HG03196 (cell line): ENCODE results near the gene TCTN2.

ENCODE experiments used
- ATAC-seq: cut with Tn5 transposase; IDR thresholded peaks from one replicate; pipeline ENCODE4 v1.9.1; 2021; ENCODE audit not compliant: unreplicated experiment

TCTN2 gene

DNA sequence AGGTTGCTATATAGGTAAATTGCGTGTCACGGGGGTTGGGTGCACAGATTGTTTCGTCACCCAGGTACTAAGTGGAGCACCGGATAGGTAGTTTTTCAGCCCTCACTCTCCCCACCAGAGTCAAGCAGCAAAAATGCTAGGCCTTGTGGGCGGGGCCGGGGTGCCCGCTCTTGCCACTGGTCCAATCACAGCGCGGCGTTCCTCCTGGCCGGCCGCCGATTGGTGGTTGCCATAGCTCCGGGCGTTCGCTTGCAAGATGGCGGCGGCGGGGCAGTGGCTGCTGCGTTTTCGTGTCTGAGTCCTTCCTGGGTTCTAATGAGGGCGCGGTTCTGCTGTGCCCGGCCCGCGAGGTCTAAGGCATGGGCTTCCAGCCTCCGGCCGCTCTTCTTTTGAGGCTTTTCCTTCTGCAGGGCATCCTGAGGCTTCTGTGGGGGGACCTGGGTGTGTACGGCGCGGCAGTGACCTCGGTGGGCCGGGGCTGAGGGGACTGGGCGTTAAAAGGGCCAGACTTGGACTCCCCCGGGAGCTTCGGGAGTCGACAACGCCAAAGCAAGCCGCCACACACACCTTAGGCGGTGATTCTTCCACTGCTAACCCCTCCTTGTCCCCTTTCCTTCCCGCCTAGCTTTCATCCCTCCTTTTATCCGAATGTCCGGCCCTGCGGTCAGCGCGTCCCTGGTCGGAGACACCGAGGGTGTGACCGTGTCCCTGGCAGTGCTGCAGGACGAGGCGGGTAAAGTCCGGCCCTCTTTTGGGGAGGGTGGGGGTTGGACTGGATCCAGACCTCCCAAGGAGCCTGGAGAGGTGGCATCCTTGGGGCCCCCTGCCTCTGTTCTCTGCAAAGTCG, at the start of gene TCTN2:
Gene TCTN2 (plus strand): TSS at position 232 of the 847 bp plus-strand sequence. CDS start 128 bp downstream, at position 360.
- ATAC-seq, result peak; percentile 98

DNA sequence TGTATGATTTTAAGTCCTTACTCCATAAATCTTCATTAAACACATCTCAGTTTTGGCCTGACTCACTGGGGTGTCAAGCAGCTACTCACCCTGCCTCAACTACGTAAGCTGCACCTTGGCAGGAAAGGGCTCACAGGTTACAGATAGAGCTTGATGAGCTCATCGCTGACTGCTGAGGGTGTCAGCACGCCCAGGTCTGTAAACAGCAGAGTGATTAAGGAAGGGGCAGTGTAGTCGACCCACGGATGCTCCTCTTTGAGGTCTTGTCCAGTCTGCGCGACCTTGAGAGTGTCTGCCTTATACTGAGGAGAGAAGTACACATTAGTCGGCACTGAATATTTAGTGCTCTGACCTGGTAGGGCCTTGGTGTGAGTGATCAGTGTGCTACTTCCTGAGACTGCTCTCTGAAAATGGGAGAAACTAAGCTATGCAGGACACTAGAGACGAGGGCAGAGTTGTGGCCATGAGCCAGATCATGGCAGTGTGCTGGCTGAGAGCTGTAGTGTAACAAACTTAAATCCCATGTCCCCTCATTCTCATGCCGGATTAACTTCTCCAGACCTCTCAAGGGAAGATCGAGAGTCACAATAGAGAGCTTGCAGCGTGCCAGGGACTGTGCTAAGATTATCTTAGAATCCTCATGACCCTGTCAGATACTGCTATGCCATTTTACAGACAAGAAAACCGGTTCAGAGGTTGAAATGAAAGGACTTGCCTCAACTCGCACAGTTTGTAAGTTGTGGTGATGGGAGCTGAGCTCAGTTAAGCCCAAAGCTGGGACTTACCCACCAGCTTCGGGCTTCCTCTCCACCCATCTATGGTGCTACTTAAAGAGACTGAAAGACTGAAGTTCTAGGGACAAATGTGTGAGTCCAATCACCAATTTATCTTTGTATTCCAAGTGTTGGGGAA, 49.0 kb upstream of the TCTN2 start:
- no peak for ATAC-seq

DNA sequence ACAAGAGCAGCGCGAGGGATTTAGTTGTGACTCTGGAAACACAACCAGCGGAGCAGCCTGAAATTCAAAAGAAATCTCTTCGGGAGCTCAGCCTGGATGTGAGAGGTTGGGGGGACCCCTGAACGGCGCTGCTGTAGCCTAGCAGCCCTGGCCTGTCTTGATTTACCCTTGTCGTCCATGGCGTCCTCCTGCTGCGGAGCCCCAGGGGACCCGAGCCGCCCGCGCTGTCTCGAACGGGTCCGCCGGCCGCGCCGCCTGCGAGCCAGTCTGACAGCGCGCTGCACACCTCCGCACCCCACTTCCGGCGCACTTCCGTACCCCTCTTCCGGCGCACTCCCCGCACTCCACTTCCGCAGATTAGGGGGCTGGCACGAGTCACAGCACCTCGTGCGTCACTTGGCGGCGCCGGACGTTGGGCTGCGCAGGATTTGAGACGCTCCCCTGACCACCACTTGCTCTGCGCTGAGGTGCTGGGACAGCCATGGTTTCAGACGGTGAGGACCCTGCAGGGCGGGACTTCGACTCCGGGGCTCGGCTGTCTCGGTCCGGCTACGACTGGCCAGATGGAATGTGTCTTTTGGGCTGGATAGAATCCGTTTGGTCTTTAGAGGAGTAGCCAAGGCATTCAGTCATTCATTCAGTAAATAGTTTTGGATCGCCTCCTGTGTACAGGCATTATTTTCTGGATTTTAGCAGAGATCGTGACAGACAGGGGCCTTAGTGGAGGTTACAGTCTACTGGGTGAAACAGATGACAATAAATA, 37.4 kb upstream of the TCTN2 start, which contains the start of the genes EIF2B1 and GTF2H3:
Gene EIF2B1 (minus strand): TSS at position 308 of the 763 bp plus-strand sequence. CDS start 129 bp downstream, at position 179.
Gene GTF2H3 (plus strand): TSS at position 451 of the 763 bp plus-strand sequence. CDS start 31 bp downstream, at position 482.
- ATAC-seq, result peak; percentile 96

DNA sequence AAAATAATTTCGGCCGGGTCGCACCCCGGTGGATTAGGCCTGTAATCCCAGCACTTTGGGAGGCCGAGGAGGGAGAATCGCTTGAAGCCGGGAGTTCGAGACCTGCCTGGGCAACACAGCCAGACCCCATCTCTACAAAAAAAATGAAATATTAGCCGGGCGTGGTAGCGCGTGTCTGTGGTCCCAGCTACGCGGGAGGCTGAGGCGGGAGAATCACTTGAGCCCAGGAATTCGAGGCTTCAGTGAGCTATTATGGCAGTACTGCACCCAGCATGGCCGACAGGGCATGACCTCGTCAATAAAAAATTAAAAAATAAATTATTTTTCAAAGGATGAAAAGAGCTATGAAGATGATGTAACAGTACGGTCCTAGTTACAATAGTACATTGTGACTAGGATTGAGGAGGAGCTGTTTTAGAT, 36.8 kb upstream of the TCTN2 start:
- ATAC-seq, result no peak

DNA sequence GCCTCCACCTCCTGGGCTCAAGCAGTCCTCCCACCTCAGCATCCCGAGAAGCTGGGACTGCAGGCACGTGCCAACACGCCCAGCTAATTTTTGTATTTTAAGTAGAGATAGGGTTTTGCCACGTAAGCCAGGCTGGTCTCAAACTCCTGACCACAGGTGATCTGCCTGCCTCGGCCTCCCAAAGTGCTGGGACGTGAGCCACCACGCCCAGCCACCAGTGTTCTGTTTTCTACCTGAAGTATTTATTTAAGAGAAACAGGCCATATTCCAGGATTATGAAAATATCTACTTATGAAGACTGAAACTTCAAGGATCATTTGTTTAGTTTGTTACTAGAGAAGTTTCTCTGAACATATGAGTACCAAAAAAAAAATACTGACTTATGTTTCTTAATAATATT, 27.0 kb upstream of the TCTN2 start:
- ATAC-seq, result no peak

DNA sequence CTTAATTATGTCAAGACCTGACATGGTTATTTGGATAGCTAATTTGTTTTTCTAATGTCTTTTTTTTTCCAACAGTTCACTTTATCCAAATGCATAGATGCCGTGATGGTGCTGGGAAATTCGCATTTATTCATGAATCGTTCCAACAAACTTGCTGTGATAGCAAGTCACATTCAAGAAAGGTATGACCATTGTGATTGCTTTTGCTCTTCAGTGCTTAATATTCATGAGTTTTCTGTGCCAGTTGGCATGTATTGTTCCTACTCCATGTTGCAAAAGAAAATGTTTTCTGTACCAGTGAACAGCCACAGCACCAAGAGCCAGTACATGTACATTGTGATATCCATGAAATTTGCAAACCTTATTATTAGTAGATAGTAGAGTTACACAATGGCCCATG, 25.5 kb upstream of the TCTN2 start:
- ATAC-seq, result no peak

DNA sequence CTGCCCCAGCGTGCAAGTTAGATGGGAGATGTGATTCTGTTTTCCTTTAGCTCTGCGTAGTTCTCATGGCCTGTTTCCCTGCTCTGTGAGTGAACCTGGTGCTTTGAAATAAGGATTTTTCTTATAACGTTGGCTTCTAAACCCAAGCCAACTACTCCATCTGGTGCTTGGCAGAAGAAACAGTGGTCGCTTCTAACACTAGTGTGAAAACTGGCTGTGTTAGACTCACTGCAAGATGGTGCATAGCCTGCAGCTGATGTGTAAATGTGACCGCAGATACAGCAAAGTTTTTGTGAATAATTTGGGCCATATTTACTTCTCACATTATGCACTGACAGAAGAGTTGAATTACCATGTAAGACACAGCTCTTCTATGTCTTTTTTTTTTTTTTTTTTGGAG, 25.0 kb upstream of the TCTN2 start:
- no peak for ATAC-seq

DNA sequence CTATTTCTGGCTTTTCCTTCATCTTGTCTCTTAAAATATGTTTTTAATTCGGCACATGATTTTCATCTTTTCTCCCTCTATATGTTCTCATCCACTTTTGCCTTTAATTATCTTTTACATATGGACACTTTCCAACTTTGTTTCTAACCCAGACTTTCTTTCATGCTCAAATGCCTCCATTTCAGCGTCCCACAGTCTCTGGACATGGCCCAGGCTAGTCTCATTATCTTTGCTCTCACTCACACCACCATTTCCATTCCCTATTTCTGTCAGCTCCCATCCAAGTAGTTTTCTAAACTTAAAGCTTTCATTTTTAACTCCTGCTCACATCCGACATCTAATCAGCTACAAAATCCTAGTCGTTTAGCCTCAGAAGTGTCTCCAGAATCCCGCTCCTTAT, 22.5 kb upstream of the TCTN2 start:
- ATAC-seq, result no peak

DNA sequence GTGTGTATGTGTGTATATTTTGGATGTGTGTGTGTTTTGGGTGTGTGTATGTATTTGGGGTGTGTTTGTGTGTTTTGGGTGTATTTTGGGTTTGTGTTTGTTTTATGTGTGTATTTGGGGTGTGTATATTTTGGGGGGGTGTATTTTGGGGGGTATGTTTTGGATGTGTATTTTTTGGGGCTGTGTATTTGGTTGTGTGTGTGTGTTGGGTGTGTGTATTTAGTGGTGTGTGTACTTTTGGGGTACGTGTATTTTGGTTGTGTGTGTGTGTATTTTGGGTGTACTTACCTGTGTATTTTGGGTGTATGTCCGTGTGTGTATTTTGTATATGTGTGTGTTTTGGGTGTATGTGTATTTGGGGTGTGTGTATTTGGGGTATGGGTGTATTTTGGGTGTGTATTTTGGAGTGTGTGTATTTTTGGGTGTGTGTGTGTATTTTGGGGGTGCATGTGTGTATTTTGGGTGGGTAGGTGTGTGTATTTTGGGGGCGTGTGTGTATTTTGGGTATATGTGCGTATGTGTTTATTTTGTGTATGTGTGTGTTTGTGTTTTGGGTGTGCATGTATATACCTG, 16.7 kb upstream of the TCTN2 start:
- ATAC-seq, result no peak

DNA sequence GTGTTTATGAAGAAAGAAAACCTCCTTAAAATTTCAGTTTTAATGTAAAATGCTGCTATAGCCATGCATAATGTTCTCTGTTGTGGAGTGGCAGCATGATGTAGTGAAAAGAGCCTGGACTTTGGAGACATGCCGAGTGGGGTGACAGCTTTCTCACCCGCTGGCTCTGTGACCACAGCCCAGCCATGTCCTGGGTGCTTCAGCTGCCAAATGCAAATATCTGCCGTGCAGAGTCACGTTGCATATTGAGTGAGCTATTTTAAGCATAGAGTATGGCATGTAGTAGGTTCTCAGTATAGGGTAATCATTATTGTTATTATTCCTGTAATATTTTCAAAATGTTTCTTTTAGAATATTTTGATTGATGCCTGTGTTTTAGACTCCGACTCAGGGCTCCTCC, 15.5 kb upstream of the TCTN2 start:
- ATAC-seq, result peak; percentile 72

DNA sequence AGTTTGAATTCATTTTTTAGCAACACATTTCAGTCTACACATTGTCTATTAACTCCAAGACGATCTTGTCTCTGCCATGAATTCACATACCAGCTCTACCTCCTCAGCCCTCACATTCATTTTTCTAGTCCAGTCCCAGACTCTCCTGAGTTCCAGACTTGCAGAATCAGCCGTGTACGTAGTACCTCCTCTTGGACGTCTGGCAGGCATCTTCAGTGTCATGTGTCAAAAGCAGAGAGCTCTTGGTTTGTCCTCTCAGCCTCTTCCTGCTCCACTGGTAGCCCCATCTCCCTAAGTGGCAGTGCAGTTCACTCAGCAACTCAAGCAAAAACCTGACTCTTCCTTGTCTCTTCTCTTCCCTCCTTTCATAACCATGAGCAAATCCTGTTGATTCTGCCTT, 14.5 kb upstream of the TCTN2 start:
- ATAC-seq, result no peak

DNA sequence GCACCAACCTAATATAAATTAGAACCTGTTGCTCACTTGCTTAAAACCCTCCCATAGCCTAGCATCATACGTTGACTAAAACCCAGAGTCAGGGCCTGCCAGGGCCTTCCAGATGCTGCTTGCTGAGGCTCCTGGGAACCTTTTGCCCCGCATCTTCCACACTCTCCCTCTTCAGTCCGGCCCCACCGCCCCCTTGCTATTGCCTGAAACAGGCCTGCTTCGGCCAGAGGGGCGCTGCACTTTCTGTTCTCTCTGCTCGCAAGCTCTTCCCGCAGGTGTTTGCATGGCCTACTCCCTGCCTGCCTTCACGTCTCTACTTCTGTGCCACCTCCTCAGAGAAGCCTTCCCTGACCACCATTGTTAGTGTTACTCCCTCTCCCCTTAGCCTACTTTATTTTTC, 13.7 kb upstream of the TCTN2 start:
- ATAC-seq, result no peak

DNA sequence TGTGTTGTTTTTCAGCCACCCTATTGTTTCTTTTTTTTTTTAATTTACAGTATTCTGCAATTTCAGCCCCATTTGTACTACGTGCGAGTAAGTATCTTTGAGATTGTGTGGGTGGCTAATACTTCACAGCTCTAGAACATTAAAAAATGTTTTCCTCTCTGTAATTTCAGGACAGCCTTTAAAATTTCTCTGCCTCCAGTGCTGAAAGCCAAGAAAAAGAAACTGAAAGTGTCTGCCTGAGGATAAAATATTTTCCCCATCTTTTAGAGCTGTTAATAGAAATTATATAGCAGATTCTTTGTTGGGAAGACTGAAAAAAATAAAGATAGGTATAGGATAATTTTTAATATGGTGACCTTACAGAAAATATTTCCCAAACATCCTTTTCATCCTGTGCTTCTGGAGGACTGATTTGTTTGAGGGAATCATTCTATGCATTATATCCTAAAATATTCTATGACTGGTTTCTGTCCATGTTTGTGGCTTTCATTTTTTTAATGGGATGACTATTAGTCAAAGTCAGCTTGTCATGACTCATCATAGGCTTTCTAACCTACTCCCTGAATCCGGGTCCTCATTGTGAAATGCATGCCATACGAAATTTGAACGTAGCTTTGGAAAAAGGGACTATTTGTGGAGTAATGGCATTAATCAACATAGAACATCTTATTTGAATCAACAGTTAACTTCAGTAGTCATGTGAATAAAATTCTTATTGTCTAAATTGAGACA, 10.8 kb upstream of the TCTN2 start:
- no peak for ATAC-seq

DNA sequence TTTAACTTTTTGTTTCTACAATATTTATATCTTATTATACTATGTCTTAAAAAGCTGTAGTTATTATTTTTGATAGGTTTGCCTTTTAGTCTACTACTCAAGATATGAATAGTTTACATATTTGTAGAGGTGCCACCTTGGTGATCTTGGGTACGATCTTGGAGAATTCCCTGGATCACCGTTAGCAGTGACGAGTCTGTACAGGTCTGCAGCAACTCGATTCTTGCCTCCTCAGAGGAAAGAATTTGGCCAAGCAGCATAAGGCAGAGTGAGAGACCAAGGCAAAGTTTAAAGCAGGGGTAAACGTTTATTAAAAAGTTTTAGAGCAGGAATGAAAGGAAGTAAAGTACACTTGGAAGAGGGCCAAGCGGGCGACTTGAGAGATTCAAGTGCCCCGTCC, 3.1 kb upstream of the TCTN2 start:
- ATAC-seq, result no peak

DNA sequence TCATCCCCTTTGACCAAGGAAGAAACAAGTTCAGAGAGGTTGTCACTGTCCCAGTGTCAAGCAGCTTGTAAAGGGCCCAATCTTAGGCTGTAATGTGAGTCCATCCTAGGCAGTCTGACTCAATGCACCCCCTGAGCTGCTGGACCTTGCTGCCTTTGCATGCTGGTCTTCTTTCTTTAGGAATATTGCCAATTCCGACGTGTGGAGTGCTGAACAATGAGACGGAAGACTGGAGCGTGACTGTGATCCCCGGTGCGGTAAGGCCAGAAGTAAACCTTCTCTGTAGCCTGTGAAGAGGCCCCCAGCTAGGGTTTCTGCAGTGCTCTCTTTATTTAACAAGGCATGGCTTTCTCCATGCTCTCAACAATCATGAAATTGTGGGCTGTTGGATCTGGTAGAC, 963 bp downstream of the TCTN2 start:
- no peak for ATAC-seq

DNA sequence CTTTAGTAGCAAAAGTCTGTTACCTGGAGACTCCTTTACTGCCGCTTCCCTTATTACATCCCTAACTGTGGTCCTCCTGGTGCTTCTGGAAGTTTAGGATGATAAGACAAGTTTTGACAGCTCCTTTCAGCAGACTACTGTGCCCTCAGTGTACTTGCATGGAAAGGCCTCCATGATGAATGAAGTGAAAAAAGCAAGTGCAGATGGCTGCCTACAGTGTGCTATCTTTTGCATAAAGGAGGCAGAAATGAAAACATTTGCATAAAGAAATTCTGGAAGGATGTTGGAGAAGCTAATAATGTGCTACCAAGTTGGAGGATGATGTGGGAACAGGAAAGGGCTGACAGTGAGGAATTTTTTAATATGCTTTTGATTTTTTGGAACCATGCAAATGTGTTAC, 4.5 kb downstream of the TCTN2 start:
- ATAC-seq, result no peak

DNA sequence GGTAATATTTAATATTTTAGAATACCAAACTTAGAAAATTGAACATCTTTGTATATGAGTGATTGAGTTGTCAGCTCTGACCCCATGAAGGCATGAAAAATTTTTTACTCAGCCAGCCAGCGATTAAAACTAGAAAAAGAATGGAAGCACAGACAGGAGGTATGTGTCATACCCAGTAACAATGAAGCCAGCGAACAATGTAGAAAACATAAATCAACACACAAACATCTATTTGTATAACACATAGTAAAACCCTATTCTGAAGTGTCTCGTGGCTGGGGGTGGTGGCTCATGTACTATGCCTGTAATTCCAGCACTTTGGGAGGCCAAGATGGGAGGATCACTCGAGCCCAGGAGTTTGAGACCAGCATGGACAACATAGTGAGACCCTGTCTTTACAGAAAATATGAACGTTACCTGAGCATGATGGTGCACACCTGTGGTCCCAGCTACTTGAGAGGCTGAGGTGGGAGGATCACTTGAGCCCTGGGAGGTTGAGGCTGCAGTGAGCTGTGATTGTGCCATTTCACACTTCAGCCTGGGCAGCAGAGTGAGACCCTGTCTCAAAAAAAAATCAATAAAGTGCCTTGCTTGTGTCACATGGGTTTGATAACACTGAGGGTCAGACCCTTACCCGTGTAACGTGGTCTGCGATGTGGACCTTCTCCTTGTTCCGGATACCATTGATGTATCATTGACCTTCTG, 5.9 kb downstream of the TCTN2 start:
- no peak for ATAC-seq

DNA sequence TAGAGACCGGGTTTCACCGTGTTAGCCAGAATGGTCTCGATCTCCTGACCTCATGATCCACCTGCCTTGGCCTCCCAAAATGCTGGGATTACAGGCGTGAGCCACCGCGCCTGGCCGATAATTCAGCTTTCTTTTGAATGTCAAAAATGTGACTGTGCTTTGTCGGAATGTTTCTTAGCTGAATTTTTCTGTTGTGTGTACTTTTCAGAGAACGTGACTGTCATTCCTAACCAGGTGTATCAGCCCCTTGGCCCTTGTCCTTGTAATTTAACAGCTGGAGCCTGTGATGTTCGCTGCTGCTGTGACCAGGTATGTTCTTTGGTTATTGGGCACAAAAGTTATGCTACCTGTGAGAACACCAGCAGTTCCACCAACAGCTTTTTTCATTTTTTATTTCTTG, 8.1 kb downstream of the TCTN2 start:
- no peak for ATAC-seq

DNA sequence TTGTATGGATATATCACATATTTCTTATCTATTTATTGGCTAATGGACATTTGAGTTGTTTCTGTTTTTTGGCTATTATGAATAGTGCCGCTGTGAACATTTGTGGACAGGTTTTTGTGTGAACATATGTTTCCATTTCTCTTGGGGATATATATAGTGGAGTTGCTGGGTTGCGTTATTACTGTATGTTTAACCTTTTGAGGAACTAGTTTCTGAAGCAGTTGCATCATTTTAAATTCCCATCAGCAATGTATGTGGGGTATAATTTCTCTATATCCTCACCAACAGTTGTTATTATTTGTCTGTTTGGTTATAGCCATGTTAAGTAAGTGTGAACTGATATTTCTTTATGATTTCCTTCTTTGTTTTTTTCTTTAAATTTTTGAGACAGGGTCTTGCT, 10.7 kb downstream of the TCTN2 start:
- no peak for ATAC-seq
